A172 (cell line): Measurements from ENCODE around the gene PBX3. TPM values are rescaled to one million over a fixed set of nuclear protein-coding genes. Genes with fewer than 3 reads are reported as not detected.

Source experiments
- DNase-seq: peaks from one replicate; pipeline ENCODE4 v3.0.0-alpha.2; 2015; ENCODE audit warnings: low spot score
- total RNA-seq: library from RNA; depleted of rRNA; stranded (reverse); fragments of >200 nt; shearing (Covaris generic); gene quantifications from 2 replicates; pipeline ENCODE4 v1.2.3, GENCODE V29; 2014

The PBX3 gene
- total RNA-seq, 1 experiment from 2014 or later: 85.0 TPM

- peak; percentile 27 for DNase-seq
These were observed 1.4 kb downstream of the PBX3 start for GRCh38 chr9:125748446-125749099.

- peak; percentile 14 for DNase-seq
These were observed 2.2 kb downstream of the PBX3 start for GRCh38 chr9:125749287-125749935.

GRCh38 chr9:125749951-125750626 is 2.9 kb downstream of the PBX3 start:
- peak; percentile 41 for DNase-seq

- peak; percentile 61 for DNase-seq
These were observed 3.4 kb downstream of the PBX3 start for GRCh38 chr9:125750627-125751011.

DNA sequence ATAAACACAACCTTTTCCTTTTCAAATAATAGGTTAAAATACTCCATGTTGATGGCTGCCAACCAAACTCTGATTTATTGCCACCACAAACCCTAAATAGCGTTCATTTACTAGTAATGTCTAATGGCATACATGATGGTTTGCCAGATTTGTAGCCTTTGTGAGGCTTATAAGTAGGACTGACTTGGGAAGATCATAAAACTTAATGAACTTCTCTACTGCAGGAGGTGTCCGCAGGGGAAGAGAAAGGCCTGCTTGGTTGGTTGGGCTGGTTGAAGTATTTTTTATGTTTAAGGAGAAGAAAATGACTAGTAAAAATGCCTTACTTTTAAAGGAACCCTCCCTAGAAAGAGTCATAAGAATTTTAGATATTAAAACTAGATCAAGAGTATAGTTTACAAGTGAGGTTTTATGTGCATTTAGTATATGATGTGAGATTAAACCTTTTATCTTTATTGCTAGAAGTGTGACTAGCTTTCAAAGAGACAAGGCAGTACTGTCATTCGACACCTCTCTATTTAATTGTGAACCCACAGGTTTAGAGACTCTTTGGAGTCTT is 5.0 kb downstream of the PBX3 start:
- DNase-seq: peak; percentile 51

DNA sequence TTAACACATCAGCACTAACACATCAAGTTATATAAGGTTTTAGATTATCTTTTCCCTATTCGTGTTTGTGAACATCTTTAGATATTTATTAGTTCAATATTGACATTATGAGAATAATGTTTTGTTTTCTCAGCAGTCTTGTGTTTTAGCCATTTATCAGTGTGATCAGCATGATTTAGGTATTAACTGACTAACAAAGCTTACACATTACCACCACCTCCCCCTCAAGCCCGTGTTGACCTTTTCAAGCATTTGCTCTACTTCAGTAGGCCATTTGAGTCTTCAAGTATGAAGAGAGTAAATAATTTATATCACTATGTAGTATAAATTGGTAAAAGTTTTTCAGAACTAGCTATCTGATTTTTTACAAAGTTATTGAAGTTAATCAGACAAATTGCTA is 6.9 kb downstream of the PBX3 start:
- no peak for DNase-seq

- no peak for DNase-seq
These were observed 8.2 kb downstream of the PBX3 start for GRCh38 chr9:125755340-125755739.

- DNase-seq: no peak
These were observed 9.3 kb downstream of the PBX3 start for GRCh38 chr9:125756518-125756917.

- no peak for DNase-seq
These were observed 10.7 kb downstream of the PBX3 start for GRCh38 chr9:125757834-125758233.

DNA sequence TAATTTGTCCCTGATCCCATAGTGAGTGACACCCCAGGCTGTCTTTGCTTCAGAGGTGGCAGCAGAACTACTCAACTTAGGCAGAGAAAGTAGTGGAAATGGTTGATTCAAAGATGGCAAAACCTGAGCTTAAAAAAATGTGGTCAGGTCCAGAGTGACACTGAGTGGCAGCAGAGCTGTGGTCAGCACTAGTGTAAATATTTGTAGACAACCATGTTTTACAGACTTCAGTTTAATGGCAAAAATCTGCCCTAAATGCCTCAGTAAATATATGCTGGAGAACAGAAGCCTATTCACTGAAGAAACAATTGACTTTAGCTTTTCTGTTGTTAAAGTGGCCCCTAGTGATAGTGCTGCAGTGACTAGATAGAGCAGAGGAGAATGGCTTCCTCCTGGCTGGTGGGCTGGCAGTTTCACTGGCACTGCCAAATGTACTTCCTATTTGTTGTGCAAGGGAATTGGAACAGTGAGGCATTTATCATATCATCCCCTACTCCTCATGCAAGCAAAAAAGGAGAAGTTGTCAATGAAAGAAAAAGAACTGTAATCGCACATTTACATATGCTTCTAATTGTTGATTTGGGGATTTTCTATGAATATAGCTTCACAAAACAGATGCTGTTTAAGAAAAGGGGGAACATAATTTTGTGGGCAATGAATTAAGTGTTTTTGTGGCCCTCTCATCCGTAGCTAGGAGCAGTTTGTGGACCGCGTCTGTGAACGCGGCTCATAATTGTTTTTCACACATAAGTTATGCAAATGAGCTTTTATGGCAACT is 12.0 kb downstream of the PBX3 start:
- DNase-seq: no peak

DNA sequence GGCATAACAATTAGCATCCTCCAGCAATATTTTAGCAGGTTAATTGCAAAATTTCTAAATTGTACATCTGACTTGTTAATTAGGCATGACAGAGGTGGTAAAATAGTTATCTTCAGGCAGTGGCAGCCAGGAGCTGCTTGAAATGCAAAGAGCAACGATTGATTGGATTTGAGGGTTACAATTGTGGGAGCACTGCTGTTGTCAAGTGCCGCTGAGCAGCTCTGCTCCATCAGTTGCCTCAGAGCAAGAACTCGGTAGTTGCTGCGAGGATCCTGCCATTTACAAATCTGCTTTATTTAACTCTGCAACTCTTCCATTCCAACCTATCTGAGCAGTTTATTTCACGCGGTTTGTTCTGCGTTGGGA is 12.6 kb downstream of the PBX3 start:
- no peak for DNase-seq

- DNase-seq: no peak
These were observed 13.4 kb downstream of the PBX3 start for GRCh38 chr9:125760537-125760936.

- DNase-seq: no peak
These were observed 14.7 kb downstream of the PBX3 start for GRCh38 chr9:125761676-125762450.

- DNase-seq: no peak
These were observed 16.2 kb downstream of the PBX3 start for GRCh38 chr9:125763394-125763801.

- DNase-seq: no peak
These were observed 17.0 kb downstream of the PBX3 start for GRCh38 chr9:125764198-125764597.

DNA sequence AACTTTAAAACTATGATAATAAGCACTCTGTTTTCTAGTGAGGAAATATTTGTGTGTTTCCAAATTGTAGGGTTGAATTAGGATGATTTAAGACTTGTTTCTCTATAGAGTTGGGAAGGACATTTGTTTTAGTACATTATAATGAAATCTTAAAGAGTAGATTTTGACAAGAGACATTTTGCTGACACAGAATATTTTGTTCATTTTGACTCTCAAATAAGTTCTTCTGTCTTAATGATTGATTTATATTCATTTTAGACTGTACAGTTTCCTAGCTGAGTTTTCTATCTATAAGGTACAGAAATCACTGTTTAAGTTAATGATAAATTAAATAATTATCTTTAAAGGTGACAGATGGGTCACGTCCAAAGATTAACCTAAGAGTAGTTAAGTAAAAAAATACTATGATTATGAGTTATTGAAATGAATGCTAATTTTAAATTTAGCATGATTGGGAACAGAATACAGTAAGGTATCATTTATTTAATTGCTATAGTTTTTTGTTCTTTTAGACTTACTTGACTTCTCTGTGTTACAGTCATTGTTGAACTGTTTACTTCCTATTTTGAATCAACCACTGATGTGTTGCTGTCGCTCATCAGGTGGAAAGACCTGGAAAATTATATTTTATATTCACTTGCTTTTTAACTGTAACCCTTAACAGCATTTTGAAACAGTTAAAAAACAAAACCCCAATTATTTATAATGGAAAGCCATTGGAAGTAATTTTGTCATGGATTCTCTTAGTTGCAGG is 19.5 kb downstream of the PBX3 start:
- DNase-seq: no peak

GRCh38 chr9:125767349-125767748 is 20.2 kb downstream of the PBX3 start:
- DNase-seq: no peak

DNA sequence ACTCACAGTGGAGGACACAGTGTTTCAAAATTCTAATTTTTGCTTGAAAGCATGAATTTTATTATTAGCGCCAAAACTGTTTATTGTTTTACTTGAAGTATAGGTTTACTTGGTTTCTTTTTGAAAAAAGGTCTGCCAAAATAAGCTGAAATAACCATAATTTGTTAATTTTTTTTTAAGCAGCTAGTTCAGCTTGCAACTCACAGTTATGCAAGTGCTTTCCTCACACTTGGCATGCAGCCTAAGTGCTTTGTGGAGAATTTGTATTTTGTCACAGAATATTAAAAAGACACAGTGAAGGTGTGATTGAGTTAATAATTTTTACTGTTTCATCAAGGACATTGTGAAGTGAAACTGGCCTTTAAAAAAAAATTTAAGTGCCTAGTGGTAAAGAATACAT is 21.6 kb downstream of the PBX3 start:
- DNase-seq: no peak

DNA sequence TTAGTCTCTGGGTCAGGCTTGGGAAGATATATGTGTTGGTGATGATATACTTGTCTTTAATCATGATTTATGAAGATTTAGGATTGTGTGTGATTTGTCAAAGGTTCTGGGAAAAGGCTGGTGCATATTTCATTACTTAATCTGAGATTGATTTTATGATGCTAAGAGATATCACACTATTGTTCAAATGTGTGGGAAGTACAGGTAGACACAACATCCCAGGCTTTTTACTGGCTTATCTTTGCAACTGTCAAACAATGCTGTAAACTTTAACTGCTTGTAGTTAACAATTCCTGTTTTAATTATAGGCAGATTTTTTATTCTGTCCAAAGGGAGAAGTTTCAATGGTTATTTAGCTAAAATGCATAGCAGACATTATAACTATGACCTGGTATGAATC is 23.9 kb downstream of the PBX3 start:
- no peak for DNase-seq

DNA sequence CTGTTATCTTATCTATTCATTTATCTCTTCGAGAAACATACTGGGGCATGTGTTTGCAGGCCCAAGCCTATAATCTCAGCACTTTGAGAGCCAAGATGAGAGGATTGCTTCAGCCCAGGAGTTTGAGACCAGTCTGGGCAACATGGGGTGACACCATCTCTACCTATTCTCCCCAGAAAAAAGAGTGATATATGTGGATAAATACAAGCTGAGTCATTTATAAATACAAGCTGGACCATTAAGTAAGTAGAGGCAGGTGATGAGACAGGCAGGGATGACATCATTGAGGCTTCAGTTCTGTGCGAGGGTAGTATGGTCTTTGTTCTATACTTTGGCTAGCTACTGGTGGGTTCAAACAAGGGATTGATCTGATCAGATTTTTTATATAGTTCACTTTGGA is 25.6 kb downstream of the PBX3 start:
- DNase-seq: no peak

GRCh38 chr9:125774106-125774505 is 26.9 kb downstream of the PBX3 start:
- no peak for DNase-seq
